Erythroblast (primary cell): Measurements from ENCODE around the gene NOP56.

ENCODE experiments used
- DNase-seq, 2 experiments: peaks; one replicate each; lab custom pipeline; 2025; lab: John Stamatoyannopoulos, UW
- GATA1 ChIP-seq: IDR thresholded peaks from 2 replicates; pipeline ENCODE4 v1.6.1; 2011; ENCODE audit warnings: low read depth, mild to moderate bottlenecking, control low read depth, low read length, moderate library complexity
- POLR2A ChIP-seq: IDR thresholded peaks from 2 replicates; pipeline ENCODE4 v1.6.1; 2011; ENCODE audit warnings: mild to moderate bottlenecking, low read length

The NOP56 gene

GRCh38 chr20:2624190-2624589 is 28.2 kb upstream of the NOP56 start:
- DNase-seq = no peak
- no peak for TF ChIP-seq GATA1
- no peak for TF ChIP-seq POLR2A

- TF ChIP-seq POLR2A (no peak), GATA1 (no peak)
- DNase-seq = no peak
These were observed 27.4 kb upstream of the NOP56 start for GRCh38 chr20:2625062-2625461.

GRCh38 chr20:2626853-2627541 is 25.4 kb upstream of the NOP56 start:
- no peak for TF ChIP-seq POLR2A
- no peak for TF ChIP-seq GATA1
- no peak for DNase-seq

GRCh38 chr20:2631228-2631627 is 21.2 kb upstream of the NOP56 start:
- DNase-seq = no peak
- TF ChIP-seq POLR2A (no peak), GATA1 (no peak)

- no peak for DNase-seq
- TF ChIP-seq POLR2A (no peak), GATA1 (no peak)
These were observed 19.1 kb upstream of the NOP56 start for GRCh38 chr20:2633381-2633780.

GRCh38 chr20:2637246-2637645 is 15.2 kb upstream of the NOP56 start:
- DNase-seq = no peak
- TF ChIP-seq GATA1 (no peak), POLR2A (no peak)

GRCh38 chr20:2640260-2640659 is 12.2 kb upstream of the NOP56 start:
- no peak for DNase-seq
- TF ChIP-seq POLR2A = no peak
- no peak for TF ChIP-seq GATA1

GRCh38 chr20:2640899-2641298 is 11.5 kb upstream of the NOP56 start:
- no peak for TF ChIP-seq POLR2A
- no peak for DNase-seq

GRCh38 chr20:2643708-2644107 is 8.7 kb upstream of the NOP56 start:
- no peak for DNase-seq
- TF ChIP-seq GATA1 (no peak), POLR2A (no peak)

- no peak for TF ChIP-seq GATA1
- peak; percentile 69 for TF ChIP-seq POLR2A
- peak; percentile 52 to 65 for DNase-seq
These were observed 508 bp downstream of the NOP56 start for GRCh38 chr20:2652724-2653555.

GRCh38 chr20:2653556-2654383 is 1.3 kb downstream of the NOP56 start:
- TF ChIP-seq GATA1 (no peak), POLR2A (no peak)
- DNase-seq = peak; percentile 33 to 40

- no peak for DNase-seq
These were observed 2.0 kb downstream of the NOP56 start for GRCh38 chr20:2654384-2654822.

GRCh38 chr20:2654831-2655230 is 2.4 kb downstream of the NOP56 start:
- TF ChIP-seq GATA1 (no peak), POLR2A (no peak)
- no peak for DNase-seq

More at GRCh38 chr20:2654384-2654822, 2.0 kb downstream of the NOP56 start:
- TF ChIP-seq POLR2A (no peak), GATA1 (no peak)

GRCh38 chr20:2655331-2656116 is 3.1 kb downstream of the NOP56 start:
- TF ChIP-seq POLR2A = no peak
- no peak for TF ChIP-seq GATA1
- no peak for DNase-seq
